Endometrium (tissue), 2 donors: ENCODE results near the gene HCCS.

Experiments used
- FAIRE-seq: peaks from 2 replicates; lab custom pipeline; 2012; peaks lifted over from hg19 to GRCh38; lab: Jason Lieb, UNC
- donor health status: control.
- donor health status: control.

The HCCS gene

DNA sequence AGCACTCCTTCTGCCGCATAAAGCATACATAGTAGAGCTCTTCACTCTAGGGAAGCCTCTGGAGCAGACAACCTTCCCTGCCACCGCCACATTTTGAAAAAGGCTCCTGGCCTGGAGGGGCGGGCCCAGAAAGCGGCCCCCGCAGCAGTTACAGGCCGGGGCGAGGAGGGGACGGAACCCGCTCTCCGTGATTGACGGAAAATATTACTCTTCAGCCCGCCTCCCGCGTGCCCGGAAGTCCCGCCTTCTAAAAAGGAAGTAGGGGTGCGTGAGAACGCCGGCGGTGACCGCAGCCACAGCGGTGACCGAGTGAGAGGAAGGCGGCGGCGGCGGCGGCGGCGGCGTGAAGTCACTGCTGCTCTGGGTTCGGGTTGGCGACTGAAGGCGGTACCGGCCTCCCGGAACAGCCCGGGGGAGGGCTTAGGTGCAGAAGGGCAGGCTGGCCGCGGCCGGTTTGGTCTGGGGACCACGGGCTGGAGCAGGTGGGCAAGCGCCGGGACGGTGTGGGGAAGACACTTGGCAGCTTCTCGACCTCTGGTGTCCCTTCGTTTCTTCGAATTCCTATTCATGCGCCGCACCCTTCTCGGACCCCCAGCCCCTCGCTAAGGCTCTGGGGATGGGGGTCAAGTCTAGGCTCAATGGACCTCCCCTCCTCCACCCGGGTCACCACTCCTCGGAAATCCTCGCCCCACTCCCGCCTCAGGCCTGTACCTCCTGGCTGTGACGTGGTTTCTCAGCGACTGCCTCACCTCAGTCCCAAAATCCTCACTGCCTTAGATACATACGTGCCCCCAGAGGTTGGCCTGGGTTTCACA lies at the start of gene HCCS:
Gene HCCS (plus strand): TSS at position 296 of the 815 bp plus-strand sequence. CDS start 729 bp downstream, outside the sequence.
- FAIRE-seq = no peak

- FAIRE-seq = no peak
Observed at GRCh38 chrX:11064276-11064675, 46.9 kb upstream of the HCCS start.

- no peak for FAIRE-seq
Observed at GRCh38 chrX:11064851-11065600, 46.1 kb upstream of the HCCS start.

DNA sequence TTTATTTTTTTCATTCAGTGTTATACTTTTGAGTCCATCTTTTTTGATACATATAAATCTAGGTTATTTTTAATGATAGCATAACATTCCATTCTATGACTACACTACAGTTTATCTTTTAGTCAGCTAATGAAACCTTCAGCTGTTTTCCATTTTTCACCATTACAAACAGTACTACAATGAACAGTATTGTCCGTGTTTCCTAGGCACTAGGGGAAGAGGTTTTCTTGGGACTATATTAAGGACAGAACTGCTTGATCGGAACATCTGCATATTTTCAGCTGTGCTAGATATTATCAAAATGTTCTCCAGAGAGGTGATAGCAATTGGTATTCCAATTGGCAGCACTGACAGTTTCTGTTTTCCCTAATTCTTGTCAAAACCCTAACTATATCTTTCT lies 44.3 kb upstream of the HCCS start:
- no peak for FAIRE-seq

GRCh38 chrX:11073381-11073780 lies 37.8 kb upstream of the HCCS start:
- no peak for FAIRE-seq

DNA sequence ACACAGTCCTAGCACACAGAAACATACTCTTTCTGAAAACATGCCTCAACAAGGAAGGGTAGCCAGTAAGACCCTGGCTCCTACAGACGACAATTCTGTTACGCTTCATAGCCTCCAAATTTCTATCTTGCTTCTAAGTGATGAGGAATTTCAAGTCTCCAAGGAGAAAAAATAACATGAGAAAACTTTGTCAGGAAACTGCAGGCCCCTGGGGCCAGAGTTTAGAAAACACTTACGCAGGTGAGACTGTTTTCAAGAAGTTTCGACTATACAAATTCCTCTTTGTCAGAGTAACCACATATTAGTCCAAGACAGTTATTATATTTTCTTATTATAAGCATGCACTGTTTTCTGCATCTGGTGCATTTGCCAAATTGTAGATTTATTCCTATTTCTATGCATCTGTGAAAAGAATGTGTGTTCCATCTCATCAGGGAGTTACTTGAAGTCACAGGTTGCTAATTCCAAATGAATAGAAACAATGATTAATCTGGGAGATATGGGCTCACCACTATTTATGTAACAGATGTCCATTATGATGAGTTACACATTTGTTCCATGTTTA lies 30.3 kb upstream of the HCCS start:
- no peak for FAIRE-seq

DNA sequence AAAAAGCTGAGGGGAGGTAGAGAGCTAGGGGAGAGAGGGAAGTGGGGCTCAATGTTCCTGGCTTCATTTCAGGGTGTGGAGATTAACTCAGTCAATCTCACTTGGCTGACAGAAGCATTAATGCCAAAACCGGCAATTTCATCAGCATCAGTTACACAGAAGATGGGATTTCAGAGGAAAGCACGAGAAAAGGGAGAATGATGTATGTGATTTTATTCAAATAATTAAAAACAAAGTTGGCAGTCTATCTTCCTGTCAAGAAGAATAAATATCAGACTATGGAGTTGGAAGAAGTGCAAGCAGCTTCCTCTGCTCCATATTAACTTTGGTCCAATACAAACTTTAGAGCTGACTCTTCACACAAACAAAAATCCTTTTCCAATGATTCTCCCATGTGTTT lies 29.6 kb upstream of the HCCS start:
- FAIRE-seq = no peak

DNA sequence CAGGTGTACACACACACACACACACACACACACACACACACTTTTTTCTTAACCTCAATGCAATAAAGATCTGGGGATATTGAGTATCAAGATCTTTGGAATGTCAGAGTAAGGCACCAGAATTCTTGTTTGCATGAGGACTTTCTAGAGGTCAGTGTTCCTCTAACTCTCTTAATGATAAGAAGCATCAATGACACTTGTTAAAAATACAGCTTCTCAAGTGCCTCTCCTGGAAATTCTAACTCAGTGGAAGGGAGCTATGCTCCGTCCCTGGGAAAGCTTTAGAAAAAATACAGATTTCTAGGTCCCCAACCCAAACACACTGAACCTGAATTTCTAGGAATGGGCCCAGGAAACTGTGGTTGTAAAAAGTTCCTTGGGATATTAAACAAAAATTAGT lies 25.8 kb upstream of the HCCS start:
- FAIRE-seq = no peak

DNA sequence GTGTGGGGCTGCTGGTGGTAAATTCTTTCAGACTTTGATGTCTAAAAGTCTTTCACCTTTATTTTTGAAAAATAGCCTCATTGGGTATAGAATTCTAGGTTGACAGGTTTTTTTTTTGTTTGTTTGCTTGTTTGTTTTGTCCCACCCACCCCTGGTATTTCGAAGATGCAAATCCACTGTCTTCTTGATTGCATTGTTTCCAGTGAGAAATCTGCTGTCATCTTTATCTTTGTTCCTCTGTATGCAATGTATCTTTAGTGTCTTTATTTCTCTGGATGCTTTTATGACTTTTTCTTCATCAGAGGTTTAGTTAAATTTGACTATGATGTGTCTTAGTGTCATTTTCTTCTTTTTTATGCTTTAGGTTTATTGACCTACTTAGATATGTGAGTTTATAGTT lies 21.3 kb upstream of the HCCS start:
- FAIRE-seq = no peak

- FAIRE-seq = no peak
Observed at GRCh38 chrX:11097933-11098332, 13.2 kb upstream of the HCCS start.

DNA sequence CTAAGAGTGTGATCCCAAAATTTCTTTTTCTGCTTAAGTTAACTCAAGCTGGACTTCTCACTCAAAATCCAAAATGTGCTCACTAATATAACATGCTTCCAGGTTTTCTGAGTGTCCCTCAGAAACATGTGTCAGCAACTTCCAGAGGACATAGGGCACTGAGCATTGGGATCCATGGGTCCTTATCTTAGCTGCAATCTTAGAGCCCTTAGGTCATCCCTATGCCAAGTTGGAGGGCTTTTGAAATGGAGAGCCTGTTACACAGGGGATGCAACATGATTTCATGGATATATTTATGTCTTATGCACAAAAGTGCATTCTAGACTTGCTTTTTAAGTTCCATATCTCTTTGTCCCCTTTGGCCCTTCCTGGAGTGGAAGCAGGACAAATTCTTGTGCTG lies 11.7 kb upstream of the HCCS start:
- no peak for FAIRE-seq

GRCh38 chrX:11100281-11101035 lies 10.7 kb upstream of the HCCS start:
- peak; percentile 26 for FAIRE-seq

GRCh38 chrX:11103006-11103405 lies 8.1 kb upstream of the HCCS start:
- FAIRE-seq = no peak

GRCh38 chrX:11103751-11104150 lies 7.4 kb upstream of the HCCS start:
- no peak for FAIRE-seq

- FAIRE-seq = no peak
Observed at GRCh38 chrX:11105080-11105479, 6.1 kb upstream of the HCCS start.

DNA sequence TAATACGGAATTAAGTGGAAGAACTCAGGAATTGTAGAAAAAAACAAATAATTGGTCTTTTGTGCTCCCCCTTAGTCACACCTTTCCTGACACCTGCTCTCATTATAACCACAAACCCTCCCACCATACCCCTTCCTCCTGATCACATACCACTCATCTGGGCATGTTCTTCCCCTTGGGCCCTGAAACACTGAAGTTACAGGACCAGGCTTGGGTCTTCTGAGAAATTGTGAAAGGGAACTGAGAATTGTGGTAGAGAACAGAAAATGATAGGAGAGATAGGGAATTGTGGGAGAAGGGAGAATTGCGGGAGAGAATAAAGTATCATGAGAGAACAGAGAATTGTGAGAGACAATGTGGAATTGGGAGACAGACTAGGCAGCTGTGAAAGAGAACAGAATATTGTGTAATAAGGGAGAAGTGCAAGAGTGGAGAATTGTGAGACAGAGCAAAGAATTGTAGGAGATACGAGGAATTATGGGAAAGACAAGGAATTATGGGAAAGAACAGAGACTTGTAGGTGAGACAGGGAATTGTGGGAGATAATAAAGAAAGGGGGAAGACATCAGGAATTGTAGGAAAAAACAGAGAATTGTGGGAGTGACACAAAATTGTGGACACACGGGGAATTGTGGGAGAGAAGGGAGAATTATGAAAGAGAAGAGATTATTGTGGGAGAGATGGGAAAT lies 2.7 kb upstream of the HCCS start:
- FAIRE-seq = no peak

- FAIRE-seq = no peak
Observed at GRCh38 chrX:11109968-11110367, 1.2 kb upstream of the HCCS start.

GRCh38 chrX:11111947-11112346 lies 815 bp downstream of the HCCS start:
- FAIRE-seq = no peak

DNA sequence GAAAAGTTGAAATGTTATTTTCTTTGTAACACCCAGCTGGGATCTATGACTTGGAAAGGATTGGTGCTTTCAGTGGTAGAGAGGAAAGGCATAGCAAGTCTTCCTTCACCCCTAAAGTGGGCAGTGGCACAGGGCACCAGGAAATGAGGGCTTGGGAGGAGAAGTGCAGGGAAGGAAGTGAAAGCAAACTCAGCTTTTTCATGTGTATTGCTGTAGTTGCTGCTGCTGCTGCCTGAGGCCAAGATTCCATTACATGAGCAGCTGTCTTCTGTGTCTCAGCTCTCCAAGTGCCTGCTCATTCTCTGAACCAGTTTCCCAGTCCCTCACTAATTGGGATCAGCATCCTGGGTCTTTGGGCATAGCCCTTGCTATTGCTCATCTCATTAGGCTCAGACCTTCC lies 2.6 kb downstream of the HCCS start:
- FAIRE-seq = no peak

DNA sequence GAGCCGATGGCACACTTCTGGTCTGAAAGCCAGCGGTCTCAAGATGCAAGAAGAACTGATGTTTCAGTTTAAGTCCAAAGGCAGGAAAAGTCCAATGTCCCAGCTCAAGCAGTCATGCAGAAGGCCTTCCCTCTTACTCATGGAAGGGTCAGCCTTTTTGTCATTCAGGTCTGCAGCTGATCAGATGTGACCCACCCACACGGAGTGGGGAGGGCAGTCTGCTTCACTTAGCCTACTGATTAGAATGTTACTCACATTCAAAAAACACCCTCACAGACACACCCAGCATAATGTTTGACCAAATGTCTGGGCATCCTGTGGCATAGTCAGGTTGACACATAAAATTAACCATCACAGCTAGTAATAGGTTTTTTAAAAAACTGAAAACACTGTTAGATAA lies 6.6 kb downstream of the HCCS start:
- no peak for FAIRE-seq

GRCh38 chrX:11119313-11119943 lies 8.3 kb downstream of the HCCS start:
- FAIRE-seq = no peak
